NCI-H2227 (cell line): ENCODE measurements around the gene NES.

Source experiments
- DNase-seq: peaks from one replicate; lab custom pipeline; 2025; ENCODE audit not compliant: unreplicated experiment; lab: John Stamatoyannopoulos, UW

NES gene

DNA sequence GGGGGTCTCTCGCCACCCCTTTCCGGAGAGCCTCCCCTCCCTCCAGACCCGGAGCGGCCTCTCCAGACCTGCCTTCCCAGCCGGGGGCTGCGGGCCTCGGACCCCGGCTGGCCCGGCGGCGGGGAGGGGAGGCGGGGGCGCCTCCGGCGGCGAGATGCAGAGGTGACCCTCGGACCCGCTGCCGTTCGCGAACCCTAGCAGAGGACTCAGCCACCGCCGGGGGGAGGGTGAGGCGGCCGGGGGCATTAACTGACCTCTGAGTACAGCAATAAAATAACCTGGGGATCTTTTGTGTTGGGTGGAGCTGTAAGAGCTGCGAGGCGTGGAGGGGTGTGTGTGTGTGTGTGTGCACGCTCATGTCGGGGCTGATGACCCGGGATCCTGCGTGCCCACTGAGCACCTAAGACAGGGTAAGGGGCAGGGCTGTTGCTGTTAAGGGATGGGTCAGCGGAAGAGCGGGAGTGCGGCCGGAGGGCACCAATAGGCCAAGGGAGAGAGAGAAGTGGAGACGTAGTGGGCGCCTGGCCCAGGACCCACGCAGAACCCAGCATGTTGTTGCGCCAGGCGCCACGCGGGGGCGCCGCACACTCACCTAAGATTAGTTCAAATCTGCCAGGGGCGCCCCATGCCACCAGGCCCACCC lies 51.6 kb downstream of the NES start:
- peak; percentile 81 for DNase-seq

DNA sequence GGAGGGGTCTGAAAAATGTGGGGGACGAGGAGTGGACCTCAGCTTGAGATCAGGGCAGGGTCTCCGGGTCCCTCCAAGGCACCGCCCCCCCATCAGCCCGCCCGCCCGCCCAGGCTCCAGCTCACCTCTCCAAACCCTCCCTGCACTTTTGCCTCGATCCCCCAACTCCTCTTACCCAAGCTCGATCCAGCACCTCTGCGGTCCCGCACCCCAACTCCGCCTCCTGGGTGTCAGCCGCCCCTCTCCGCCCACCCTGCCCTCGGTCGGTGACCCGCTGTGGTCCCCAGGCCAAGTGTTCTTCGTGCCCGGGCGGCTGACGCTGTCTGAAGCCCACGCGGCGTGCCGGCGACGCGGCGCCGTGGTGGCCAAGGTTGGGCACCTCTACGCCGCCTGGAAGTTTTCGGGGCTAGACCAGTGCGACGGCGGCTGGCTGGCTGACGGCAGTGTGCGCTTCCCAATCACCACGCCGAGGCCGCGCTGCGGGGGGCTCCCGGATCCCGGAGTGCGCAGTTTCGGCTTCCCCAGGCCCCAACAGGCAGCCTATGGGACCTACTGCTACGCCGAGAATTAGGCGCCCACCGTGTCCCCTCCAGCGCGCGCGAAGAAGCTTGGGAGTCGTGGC lies 52.3 kb downstream of the NES start:
- no peak for DNase-seq

- peak; percentile 77 for DNase-seq
Measured at GRCh38 chr1:156623946-156624813, 53.0 kb downstream of the NES start.

GRCh38 chr1:156622581-156623297 lies 54.5 kb downstream of the NES start:
- no peak for DNase-seq

DNA sequence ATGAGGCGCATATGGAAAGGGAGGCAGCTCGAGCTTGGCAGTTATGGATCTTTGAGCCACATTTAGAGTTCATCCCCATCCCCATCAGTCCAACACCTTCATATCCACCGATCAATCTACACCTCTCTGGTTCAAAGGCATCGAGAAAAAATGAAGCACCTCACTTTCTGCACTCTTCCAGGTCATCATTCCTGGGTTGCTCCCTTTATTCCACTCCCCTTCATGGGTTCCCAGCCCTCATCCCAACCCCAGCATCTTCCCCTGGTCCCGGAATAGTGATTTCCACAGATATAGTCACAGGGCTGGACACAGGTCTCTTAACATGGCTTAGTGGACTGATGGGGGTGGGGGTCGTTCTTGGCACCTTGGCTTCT lies 57.6 kb downstream of the NES start:
- no peak for DNase-seq

GRCh38 chr1:156618853-156619581 lies 58.2 kb downstream of the NES start, which contains the start of gene HAPLN2:
HAPLN2 (plus strand) TSS chr1:156619415; CDS start chr1:156623491, 4,076 bp downstream.
- DNase-seq: peak; percentile 41
